Measurements from ENCODE around the gene DOK4.

DNA sequence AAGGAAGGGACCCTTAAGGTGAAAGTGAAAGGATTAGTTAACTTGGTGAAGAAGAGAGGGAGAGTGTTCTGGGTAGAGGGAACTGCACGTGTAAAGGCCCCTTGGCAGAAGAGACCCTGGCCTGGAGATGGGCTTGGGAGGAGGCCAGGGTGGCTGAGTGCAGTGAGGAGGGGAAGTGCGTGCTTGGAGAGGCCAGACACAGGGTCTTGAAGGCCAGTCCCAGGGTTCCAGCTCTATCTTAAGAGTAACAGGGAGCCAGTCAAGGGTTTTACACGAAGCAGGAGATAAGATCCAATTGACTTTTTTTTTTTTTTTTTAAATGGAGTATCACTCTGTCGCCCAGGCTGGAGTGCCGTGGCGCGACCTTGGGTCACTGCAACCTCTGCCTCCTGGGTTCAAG is 15.2 kb upstream of the DOK4 start:
- TF ChIP-seq, protein P1, sequence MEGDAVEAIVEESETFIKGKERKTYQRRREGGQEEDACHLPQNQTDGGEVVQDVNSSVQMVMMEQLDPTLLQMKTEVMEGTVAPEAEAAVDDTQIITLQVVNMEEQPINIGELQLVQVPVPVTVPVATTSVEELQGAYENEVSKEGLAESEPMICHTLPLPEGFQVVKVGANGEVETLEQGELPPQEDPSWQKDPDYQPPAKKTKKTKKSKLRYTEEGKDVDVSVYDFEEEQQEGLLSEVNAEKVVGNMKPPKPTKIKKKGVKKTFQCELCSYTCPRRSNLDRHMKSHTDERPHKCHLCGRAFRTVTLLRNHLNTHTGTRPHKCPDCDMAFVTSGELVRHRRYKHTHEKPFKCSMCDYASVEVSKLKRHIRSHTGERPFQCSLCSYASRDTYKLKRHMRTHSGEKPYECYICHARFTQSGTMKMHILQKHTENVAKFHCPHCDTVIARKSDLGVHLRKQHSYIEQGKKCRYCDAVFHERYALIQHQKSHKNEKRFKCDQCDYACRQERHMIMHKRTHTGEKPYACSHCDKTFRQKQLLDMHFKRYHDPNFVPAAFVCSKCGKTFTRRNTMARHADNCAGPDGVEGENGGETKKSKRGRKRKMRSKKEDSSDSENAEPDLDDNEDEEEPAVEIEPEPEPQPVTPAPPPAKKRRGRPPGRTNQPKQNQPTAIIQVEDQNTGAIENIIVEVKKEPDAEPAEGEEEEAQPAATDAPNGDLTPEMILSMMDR (IDR thresholded peaks at IDR 0.05; ENCODE audit: insufficient read depth, low read depth, low read length): no peak
- no peak for TF ChIP-seq EZH2 (IDR thresholded peaks at IDR 0.05; ENCODE audit: insufficient read depth, low read length)
